Stimulated activated CD8-positive, alpha-beta memory T cell treated with anti-CD3 and anti-CD28 coated beads, Interleukin-4, amount 100 ng/mL, for 48 hours (primary cell): ENCODE measurements around the gene PIANP.

Experiments
- DNase-seq: peaks from one replicate; pipeline ENCODE4 v3.0.0-alpha.2; 2020

Gene PIANP

DNA sequence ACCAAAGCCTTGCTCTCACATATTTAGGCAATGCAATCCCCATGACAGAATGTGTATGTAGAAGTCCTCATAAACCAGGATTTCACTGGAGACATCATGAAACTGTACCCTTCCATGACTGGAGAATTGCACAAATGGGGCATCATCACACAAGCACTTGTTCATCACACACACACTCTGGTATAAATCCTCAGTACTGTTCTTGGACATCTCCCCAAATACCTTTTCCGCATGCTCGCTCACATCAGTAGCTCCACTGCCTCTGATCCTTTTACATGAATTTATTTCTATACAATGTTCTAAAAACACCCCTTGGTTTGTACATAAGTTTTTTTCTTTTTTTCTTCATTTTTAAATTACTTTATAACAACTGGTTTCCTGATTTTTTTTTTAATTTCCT is 34.4 kb downstream of the PIANP start:
- DNase-seq: no peak

DNA sequence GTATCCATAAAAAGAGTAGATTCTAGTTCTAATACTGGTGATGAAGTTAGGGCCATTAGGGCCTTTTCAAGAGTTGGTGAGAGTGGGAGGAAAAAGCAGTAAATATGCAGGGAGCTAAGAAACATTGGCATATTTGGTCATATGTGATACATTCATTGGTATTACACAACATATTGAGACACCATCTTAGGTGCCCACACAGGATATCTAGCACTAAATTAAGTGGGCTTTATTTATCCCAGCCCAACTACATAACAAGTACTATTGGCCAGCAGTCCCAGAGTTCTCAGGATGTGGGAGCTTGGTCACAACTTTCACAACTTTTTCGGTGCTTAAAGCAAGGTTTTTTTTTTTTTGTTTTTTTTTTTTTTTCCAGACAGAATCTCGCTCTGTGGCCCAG is 35.7 kb downstream of the PIANP start:
- DNase-seq: no peak

DNA sequence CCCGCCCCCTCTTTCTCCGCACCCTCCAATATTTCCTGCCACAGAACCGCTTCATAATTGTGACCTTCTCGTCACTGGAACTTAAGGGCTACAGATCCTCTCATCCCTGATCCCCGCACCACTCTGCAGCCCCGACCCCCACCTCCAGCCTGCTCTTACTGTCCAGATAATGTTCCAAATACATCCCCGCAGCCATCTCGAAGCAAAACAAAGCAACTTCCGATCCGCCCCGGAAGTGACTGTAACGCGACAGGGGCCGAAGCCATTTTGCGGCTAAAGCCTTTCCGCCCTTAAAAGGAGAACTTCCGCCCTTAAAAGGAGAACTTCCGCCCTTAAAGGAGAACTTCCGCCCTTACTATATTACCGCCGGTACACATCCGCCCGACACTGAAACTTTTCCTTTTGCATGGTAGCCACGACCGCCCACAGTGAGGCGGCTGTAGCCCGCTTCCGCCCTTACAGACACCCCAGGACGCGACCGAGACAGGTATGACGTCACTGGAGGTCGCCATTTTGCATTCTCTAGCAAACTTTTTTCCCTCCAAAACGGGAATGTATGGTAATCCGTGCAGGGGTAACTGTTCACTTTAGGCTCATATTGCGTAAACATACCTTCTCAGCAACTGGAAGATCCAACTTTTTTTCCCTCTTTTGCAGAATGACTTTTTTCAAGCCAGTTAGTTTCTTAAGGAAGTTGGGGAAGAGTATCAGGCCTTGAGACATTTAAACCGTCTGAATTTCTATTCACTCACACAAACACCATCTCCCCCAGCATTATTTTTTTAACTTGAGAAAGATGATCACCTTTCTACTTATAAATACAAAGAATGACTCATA is 37.5 kb downstream of the PIANP start, which contains the start of gene ING4:
Gene ING4 (minus strand): TSS at position 214 of the 837 bp plus-strand sequence. CDS start 18 bp downstream, at position 196.
- DNase-seq: peak; percentile 95

DNA sequence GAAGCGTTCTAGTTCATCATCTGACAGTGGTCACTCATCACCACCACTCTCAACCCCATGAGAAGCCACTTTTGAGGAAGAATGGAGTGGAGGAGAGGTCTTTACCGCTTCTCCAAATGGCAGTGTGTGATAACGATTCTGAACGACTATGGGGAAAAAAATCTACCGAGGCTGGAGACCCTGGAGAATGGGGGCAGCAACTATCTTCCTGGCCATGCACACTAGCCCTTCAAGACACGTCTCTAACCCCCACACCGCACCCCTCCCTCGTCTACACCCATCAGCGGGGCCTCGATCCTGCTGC is 38.1 kb downstream of the PIANP start:
- DNase-seq: no peak

DNA sequence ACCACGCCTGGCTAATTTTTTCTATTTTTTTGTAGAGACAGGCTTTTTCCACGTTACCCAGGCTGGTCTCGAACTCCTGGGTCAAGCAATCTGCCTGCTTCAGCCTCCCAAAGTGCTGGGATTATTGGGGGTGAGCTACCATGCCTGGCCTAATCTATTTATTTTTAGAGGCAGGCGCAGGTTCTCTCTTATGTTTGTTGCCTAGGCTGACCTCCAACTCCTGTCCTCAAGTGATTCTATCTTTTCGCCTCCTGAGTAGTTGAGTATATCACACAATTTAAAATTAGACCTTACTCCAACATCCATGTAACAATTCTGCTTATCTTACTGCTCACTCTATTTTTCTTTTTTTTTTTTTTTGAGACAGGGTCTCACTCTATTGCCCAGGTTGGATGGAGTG is 46.6 kb downstream of the PIANP start:
- no peak for DNase-seq

DNA sequence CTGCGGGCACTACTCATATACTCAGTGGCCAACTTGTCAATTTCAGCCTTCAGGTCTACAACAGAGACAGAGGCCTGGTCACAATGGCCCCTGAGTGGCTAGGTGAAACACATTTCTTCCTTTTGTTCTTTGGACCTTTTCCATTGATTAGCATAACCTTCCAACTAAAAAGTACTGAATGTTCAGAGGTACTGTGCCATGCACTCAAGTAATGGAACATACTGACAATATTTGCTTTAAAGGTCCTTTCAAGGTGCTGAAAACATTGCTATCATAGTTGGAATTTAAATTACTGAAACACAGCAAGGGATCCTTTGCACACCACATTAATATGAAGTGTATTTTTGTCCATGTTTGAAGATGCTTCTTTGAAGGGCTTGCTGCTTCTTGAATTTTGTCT is 47.3 kb downstream of the PIANP start:
- DNase-seq: no peak

DNA sequence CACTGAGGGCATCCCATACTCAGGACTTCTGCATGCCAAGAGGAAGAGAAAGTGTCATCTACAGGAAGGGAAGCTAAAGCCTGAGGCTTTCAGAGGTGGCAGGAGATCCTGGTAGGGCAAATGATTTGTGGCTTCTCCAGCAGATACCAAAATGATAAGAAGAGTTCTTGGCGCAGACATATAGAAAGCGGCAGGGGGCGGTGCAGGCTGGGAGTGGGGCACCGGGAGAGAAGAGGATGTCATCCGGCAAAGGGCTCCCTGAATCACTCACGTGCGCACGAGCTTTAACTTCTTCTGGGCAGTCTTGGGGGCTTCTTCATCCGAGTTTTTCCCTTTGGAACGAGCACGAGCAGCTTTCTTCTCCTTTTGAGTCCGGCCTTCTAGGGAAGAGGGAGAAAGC is 48.2 kb downstream of the PIANP start:
- DNase-seq: no peak

DNA sequence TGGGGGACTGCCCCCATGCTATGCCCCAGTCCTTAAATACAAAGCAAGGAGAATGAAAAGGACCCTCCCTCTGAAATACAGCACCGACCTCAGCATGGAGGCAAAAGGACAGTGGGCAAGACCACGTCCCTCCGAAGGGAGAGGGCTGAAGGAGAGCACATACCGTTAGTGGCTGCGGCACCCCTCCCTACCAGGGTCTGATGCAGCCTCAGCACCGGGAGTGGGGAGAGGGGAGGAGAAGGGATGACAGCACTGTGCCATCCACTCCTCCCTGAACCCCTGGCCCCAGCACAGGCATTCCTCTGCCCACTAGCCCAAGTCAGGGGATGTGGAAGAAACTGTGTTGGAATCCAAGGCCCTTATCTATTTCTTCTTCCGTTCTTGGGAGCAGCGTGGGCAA is 49.8 kb downstream of the PIANP start:
- no peak for DNase-seq

DNA sequence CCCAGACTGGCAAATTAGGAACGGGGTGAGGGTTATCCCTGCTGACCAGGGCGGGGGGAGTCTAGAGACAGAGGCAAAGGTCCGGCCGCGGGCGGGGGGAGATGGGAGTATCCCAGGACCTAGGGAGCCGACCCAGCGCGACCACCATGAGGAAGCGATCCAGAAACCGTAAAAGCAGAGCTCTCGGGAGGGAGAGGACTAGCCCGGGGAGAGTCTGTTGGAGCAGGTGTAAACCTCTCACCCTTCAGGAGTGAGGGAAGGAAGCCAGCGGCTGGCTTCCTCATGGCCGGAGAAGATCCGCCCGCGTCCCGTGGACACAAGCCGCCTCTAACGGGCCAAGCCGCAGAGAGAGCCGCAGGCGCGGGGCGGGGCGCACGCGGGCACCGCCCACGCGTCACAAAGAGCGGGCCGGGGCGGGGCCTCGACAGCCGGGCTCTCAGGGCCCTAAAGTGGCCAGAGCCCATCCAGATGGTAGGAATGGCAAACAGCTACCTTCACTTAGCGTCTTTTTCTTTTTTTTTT is 53.5 kb downstream of the PIANP start, which contains the start of gene ACRBP:
Gene ACRBP (minus strand): TSS at position 350 of the 522 bp plus-strand sequence. CDS start 66 bp downstream, at position 284.
- peak; percentile 54 for DNase-seq

DNA sequence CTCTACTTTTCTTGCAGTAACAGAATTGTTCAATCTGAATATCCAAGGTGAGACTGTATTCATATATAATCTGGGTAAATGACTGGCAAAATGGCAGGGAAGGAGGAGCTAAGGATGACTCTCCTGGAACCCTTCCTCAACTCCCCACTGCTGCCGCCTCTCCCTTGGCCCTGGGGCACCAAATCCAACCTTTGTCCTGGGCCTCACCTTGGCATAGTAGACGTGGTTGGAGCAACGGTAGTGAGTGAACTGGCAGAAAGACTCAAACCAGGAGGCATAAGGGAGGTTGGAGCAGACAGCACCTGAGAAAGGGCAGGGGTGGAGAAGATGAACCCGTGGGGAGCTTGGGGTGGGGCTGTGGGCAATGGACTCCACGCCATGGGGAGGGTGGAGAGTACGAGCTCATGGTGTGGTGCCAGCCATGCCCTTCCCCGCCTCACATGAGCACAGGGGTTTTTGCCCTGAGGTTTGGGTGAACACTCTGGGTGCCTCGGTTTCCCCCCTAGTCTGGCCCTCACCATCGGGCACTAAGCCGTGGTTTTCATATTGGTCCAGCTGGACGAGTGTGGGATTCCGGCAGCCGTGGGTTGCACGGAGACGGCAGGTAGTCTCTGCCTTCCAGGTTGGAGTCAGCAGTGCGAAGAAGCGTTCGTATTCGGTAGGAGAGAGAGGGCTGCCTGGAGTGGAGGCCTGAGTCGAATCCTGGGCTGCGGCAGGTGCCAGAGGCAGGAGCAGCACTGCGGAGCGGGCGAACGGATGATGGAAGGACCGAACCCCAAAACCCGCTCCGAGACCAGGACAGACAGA is 54.1 kb downstream of the PIANP start:
- DNase-seq: no peak

DNA sequence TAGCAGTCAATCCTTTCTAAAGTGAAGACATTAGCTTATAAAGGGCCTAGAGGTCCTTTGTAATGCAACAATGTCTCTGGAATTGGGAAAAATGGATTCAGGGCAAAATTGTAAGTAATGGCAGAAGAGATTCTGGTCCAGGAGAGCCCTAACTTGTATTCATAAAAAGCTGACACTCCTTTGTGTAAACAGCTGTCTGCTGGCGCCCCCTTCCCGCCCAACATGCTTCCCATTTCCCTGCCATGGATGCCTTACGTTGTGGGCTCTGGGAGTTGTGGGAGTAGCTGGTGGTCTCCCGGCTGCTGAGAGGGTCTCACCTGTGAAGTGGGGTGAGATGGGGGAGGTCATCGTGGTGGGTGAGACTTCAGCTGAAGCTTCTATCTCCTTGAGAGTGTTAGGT is 55.7 kb downstream of the PIANP start:
- no peak for DNase-seq

DNA sequence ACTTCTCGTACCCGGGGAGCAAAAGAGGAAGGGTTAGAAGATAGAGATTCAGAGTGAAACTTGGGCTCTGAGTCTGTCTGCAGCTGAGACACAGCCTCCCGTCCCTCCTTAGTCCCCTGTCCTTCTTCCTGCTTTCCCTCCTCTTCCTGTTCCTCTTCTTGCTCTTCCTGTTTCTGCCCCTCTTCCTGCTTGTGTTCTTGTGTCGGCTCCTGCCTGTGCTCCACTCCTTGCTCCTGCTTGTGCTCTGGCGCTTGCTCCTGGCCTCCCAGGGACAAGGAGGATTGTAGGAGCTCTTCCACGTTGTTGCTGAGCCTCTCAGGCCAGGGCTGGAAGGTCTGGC is 56.4 kb downstream of the PIANP start:
- DNase-seq: no peak
